ENCODE data around the gene DLL1.
A peak's percentile ranks its signal among the peaks of the same experiment; 100 is the strongest.

The DLL1 gene

GRCh38 chr6:170261643-170262488 is 29.0 kb downstream of the DLL1 start:
- H3K4ac ChIP-seq (ENCODE audit: low read length), result no peak overlapping the region
- no peak overlapping the region for H3K4me2 ChIP-seq (ENCODE audit: insufficient read depth, low read length, poor library complexity, severe bottlenecking)
- H3K23ac ChIP-seq (ENCODE audit: low read depth, low read length, poor library complexity), result peak overlapping the region; percentile 48
- no peaks in the 10 kb centered on the region for H3K79me1 ChIP-seq (ENCODE audit: low read depth, low read length)
- peak overlapping the region; percentile 97 for H2BK15ac ChIP-seq (ENCODE audit: low read length)
- peak overlapping the region; percentile 86 for H3K18ac ChIP-seq (ENCODE audit: low read length)
- WGBS, 2 donors (ENCODE audit: extremely low coverage in 2 of 2, insufficient read length in 2 of 2, insufficient replicate concordance in 1 of 2), result no CpG with 5 or more reads among the region's 32 CpGs
- peak overlapping the region; percentile 56 for H2AFZ ChIP-seq (ENCODE audit: low read length)
- no peak overlapping the region for H3K27ac ChIP-seq (replicated peaks; ENCODE audit: low read length)
- H2AK5ac ChIP-seq (ENCODE audit: low read depth, low read length), result peak overlapping the region; percentile 89
- H2BK12ac ChIP-seq (ENCODE audit: low read length), result peak overlapping the region; percentile 41
- H3K14ac ChIP-seq (ENCODE audit: low read length), result peak overlapping the region; percentile 51
- peaks cover 14 to 19% of the 10 kb centered on the region in 2 donors for H3K4me1 ChIP-seq (ENCODE audit: control insufficient read depth in 2 of 2, insufficient read depth in 1 of 2, low read depth in 1 of 2, low read length in 2 of 2)
- no peak overlapping the region for H2BK5ac ChIP-seq (ENCODE audit: low read length)
- H4K91ac ChIP-seq (ENCODE audit: low read depth, low read length, poor library complexity), result no peak overlapping the region
- no peak overlapping the region for H3K4me3 ChIP-seq (ENCODE audit: low read length in 2 of 2)
- no peaks in the 10 kb centered on the region for H3K36me3 ChIP-seq (replicated peaks in 1 of 2; ENCODE audit: control insufficient read depth in 2 of 2, insufficient read depth in 2 of 2, low read length in 2 of 2)
- H4K8ac ChIP-seq (ENCODE audit: low read depth, low read length), result peak overlapping the region; percentile 23
- no peaks in the 10 kb centered on the region for H3K27me3 ChIP-seq (ENCODE audit: control insufficient read depth in 3 of 3, insufficient read depth in 3 of 3, low read depth in 1 of 3, low read length in 3 of 3)
- peak overlapping the region; percentile 65 for H2BK120ac ChIP-seq (ENCODE audit: low read depth, low read length)
- DNase-seq (ENCODE audit: low spot score), result no peak
- no peaks in the 10 kb centered on the region for H3K9me3 ChIP-seq (replicated peaks in 1 of 2; ENCODE audit: control insufficient read depth in 2 of 2, insufficient read depth in 1 of 2, low read depth in 1 of 2, low read length in 2 of 2)
- no peak overlapping the region for H3K9ac ChIP-seq (ENCODE audit: low read depth, low read length, poor library complexity)

GRCh38 chr6:170260686-170261085 is 30.2 kb downstream of the DLL1 start:
- H3K4me3 ChIP-seq (ENCODE audit: low read length in 2 of 2), result no peak overlapping the region
- H3K27ac ChIP-seq (replicated peaks; ENCODE audit: low read length), result no peak overlapping the region
- no peaks in the 10 kb centered on the region for H3K36me3 ChIP-seq (replicated peaks in 1 of 2; ENCODE audit: control insufficient read depth in 2 of 2, insufficient read depth in 2 of 2, low read length in 2 of 2)
- H3K23ac ChIP-seq (ENCODE audit: low read depth, low read length, poor library complexity), result no peak overlapping the region
- no peak overlapping the region for H2BK120ac ChIP-seq (ENCODE audit: low read depth, low read length)
- no peak overlapping the region for H2BK12ac ChIP-seq (ENCODE audit: low read length)
- no peak overlapping the region for H2AFZ ChIP-seq (ENCODE audit: low read length)
- peaks cover 5 to 12% of the 10 kb centered on the region in 2 donors for H3K4me1 ChIP-seq (ENCODE audit: control insufficient read depth in 2 of 2, insufficient read depth in 1 of 2, low read depth in 1 of 2, low read length in 2 of 2)
- H3K9me3 ChIP-seq (replicated peaks in 1 of 2; ENCODE audit: control insufficient read depth in 2 of 2, insufficient read depth in 1 of 2, low read depth in 1 of 2, low read length in 2 of 2), result no peaks in the 10 kb centered on the region
- no peak overlapping the region for H3K9ac ChIP-seq (ENCODE audit: low read depth, low read length, poor library complexity)
- H3K27me3 ChIP-seq (ENCODE audit: control insufficient read depth in 3 of 3, insufficient read depth in 3 of 3, low read depth in 1 of 3, low read length in 3 of 3), result no peaks in the 10 kb centered on the region
- H4K8ac ChIP-seq (ENCODE audit: low read depth, low read length), result no peak overlapping the region
- H3K14ac ChIP-seq (ENCODE audit: low read length), result no peak overlapping the region
- no CpG with 5 or more reads among the region's 7 CpGs for WGBS, 2 donors (ENCODE audit: extremely low coverage in 2 of 2, insufficient read length in 2 of 2, insufficient replicate concordance in 1 of 2)
- no peak overlapping the region for H2BK5ac ChIP-seq (ENCODE audit: low read length)
- H4K91ac ChIP-seq (ENCODE audit: low read depth, low read length, poor library complexity), result no peak overlapping the region
- H3K4me2 ChIP-seq (ENCODE audit: insufficient read depth, low read length, poor library complexity, severe bottlenecking), result no peak overlapping the region
- DNase-seq (ENCODE audit: low spot score), result no peak
- no peak overlapping the region for H2AK5ac ChIP-seq (ENCODE audit: low read depth, low read length)
- no peak overlapping the region for H3K4ac ChIP-seq (ENCODE audit: low read length)
- no peak overlapping the region for H2BK15ac ChIP-seq (ENCODE audit: low read length)
- no peaks in the 10 kb centered on the region for H3K79me1 ChIP-seq (ENCODE audit: low read depth, low read length)
- no peak overlapping the region for H3K18ac ChIP-seq (ENCODE audit: low read length)

GRCh38 chr6:170259278-170259677 is 31.6 kb downstream of the DLL1 start:
- Histone ChIP-seq H2BK120ac (ENCODE audit: low read depth, low read length) (no peak overlapping the region), H3K14ac (ENCODE audit: low read length) (no peak overlapping the region), H2BK12ac (ENCODE audit: low read length) (no peak overlapping the region), H3K27ac (replicated peaks; ENCODE audit: low read length) (no peak overlapping the region), H2BK5ac (ENCODE audit: low read length) (no peak overlapping the region), H4K8ac (ENCODE audit: low read depth, low read length) (no peak overlapping the region), H3K79me1 (ENCODE audit: low read depth, low read length) (no peaks in the 10 kb centered on the region), H3K4me1 (ENCODE audit: control insufficient read depth in 2 of 2, insufficient read depth in 1 of 2, low read depth in 1 of 2, low read length in 2 of 2) (peaks cover 3 to 9% of the 10 kb centered on the region in 2 donors), H2AK5ac (ENCODE audit: low read depth, low read length) (no peak overlapping the region), H3K27me3 (ENCODE audit: control insufficient read depth in 3 of 3, insufficient read depth in 3 of 3, low read depth in 1 of 3, low read length in 3 of 3) (no peaks in the 10 kb centered on the region), H3K9ac (ENCODE audit: low read depth, low read length, poor library complexity) (no peak overlapping the region), H3K4ac (ENCODE audit: low read length) (no peak overlapping the region), H3K18ac (ENCODE audit: low read length) (no peak overlapping the region), H3K36me3 (replicated peaks in 1 of 2; ENCODE audit: control insufficient read depth in 2 of 2, insufficient read depth in 2 of 2, low read length in 2 of 2) (no peaks in the 10 kb centered on the region), H2BK15ac (ENCODE audit: low read length) (no peak overlapping the region), H4K91ac (ENCODE audit: low read depth, low read length, poor library complexity) (no peak overlapping the region), H2AFZ (ENCODE audit: low read length) (no peak overlapping the region), H3K23ac (ENCODE audit: low read depth, low read length, poor library complexity) (no peak overlapping the region), H3K9me3 (replicated peaks in 1 of 2; ENCODE audit: control insufficient read depth in 2 of 2, insufficient read depth in 1 of 2, low read depth in 1 of 2, low read length in 2 of 2) (no peaks in the 10 kb centered on the region), H3K4me2 (ENCODE audit: insufficient read depth, low read length, poor library complexity, severe bottlenecking) (no peak overlapping the region), H3K4me3 (ENCODE audit: low read length in 2 of 2) (no peak overlapping the region)
- DNase-seq (ENCODE audit: low spot score), result no peak
- no CpG with 5 or more reads among the region's 5 CpGs for WGBS, 2 donors (ENCODE audit: extremely low coverage in 2 of 2, insufficient read length in 2 of 2, insufficient replicate concordance in 1 of 2)

DNA sequence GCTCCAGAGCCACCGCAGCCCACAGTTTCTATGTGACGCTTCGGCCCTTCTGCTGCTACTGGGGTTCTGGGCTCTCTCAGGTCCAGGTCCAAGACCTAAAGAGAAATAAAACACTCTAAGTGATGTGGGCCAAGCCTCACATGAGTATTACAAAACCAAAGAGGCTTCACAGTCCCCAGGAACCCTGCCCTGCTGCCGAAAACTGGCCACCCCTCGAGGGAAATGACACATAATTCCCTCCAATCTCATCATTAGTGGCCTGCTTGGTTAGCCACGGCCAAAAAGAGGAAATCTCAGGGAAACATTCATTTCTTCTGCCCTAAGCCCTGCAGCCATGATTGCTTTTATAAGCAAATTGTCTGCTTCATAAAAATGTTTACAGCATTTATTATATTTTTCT is 32.5 kb downstream of the DLL1 start:
- Histone ChIP-seq H3K27me3 (ENCODE audit: control insufficient read depth in 3 of 3, insufficient read depth in 3 of 3, low read depth in 1 of 3, low read length in 3 of 3) (no peaks in the 10 kb centered on the region), H3K14ac (ENCODE audit: low read length) (no peak overlapping the region), H3K9ac (ENCODE audit: low read depth, low read length, poor library complexity) (no peak overlapping the region), H3K23ac (ENCODE audit: low read depth, low read length, poor library complexity) (no peak overlapping the region), H3K4me2 (ENCODE audit: insufficient read depth, low read length, poor library complexity, severe bottlenecking) (no peak overlapping the region), H2BK12ac (ENCODE audit: low read length) (no peak overlapping the region), H3K9me3 (replicated peaks in 1 of 2; ENCODE audit: control insufficient read depth in 2 of 2, insufficient read depth in 1 of 2, low read depth in 1 of 2, low read length in 2 of 2) (no peaks in the 10 kb centered on the region), H4K91ac (ENCODE audit: low read depth, low read length, poor library complexity) (no peak overlapping the region), H3K79me1 (ENCODE audit: low read depth, low read length) (no peaks in the 10 kb centered on the region), H4K8ac (ENCODE audit: low read depth, low read length) (no peak overlapping the region), H2BK15ac (ENCODE audit: low read length) (no peak overlapping the region), H3K4ac (ENCODE audit: low read length) (no peak overlapping the region), H3K36me3 (replicated peaks in 1 of 2; ENCODE audit: control insufficient read depth in 2 of 2, insufficient read depth in 2 of 2, low read length in 2 of 2) (no peaks in the 10 kb centered on the region), H3K18ac (ENCODE audit: low read length) (no peak overlapping the region), H2BK120ac (ENCODE audit: low read depth, low read length) (no peak overlapping the region), H3K4me1 (ENCODE audit: control insufficient read depth in 2 of 2, insufficient read depth in 1 of 2, low read depth in 1 of 2, low read length in 2 of 2) (peaks cover 0 to 4% of the 10 kb centered on the region in 2 donors), H2BK5ac (ENCODE audit: low read length) (no peak overlapping the region), H2AFZ (ENCODE audit: low read length) (no peak overlapping the region), H2AK5ac (ENCODE audit: low read depth, low read length) (no peak overlapping the region), H3K4me3 (ENCODE audit: low read length in 2 of 2) (no peak overlapping the region), H3K27ac (replicated peaks; ENCODE audit: low read length) (no peak overlapping the region)
- WGBS, 2 donors (ENCODE audit: extremely low coverage in 2 of 2, insufficient read length in 2 of 2, insufficient replicate concordance in 1 of 2), result no CpG with 5 or more reads among the region's 6 CpGs
- DNase-seq (ENCODE audit: low spot score), result no peak
